Thyroid gland (tissue), 4 donors: ENCODE measurements around the gene BRCC3. TPM values are rescaled to one million over a fixed set of nuclear protein-coding genes. Genes with fewer than 3 reads are reported as not detected.

Source experiments
- DNase-seq, 2 donors: peaks; one replicate each; pipeline ENCODE4 v3.0.0-alpha.2; 2019
- H3K27ac ChIP-seq, 3 donors: fragments of 200-600 bp; sonication (generic); 1 replicate in 2 of 3; 2 replicates in 1 of 3; pipeline ENCODE4 v1.5.1; 2016 to 2019; ENCODE audit warnings: mild to moderate bottlenecking in 1 of 3, moderate library complexity in 1 of 3
- H3K27me3 ChIP-seq: fragments of 200-600 bp; sonication (generic); one replicate; pipeline ENCODE4 v1.5.1; 2019
- H3K36me3 ChIP-seq, 2 donors: fragments of 200-600 bp; sonication (generic); one replicate each; pipeline ENCODE4 v1.5.1; 2016 to 2019
- H3K4me1 ChIP-seq, 2 donors: fragments of 200-600 bp; sonication (generic); one replicate each; pipeline ENCODE4 v1.5.1; 2017 to 2019
- H3K4me3 ChIP-seq, 3 donors: fragments of 200-600 bp; sonication (generic); replicated peaks in 1 of 3; 1 replicate in 2 of 3; 2 replicates in 1 of 3; pipeline ENCODE4 v1.5.1; 2016; ENCODE audit warnings: mild to moderate bottlenecking in 1 of 3
- H3K9me3 ChIP-seq: fragments of 200-600 bp; sonication (generic); one replicate; pipeline ENCODE4 v1.5.1; 2017
- POLR2A ChIP-seq, 2 donors: fragments of 450-650 bp; IDR thresholded peaks; one replicate each; pipeline ENCODE4 v1.6.1; 2017; ENCODE audit warnings: antibody characterized with exemption in 2 of 2, mild to moderate bottlenecking in 2 of 2, moderate library complexity in 1 of 2
- WGBS, 2 donors: methylation state at CpG; one replicate each; pipeline ENCODE4 v1.1.5; 2017; 5-methylcytosine and 5-hydroxymethylcytosine counted together
- intact Hi-C: fragments of 100-400 bp; cut with DNase I; formaldehyde crosslinking; loops from one replicate; pipeline ENCODE4 v1.15.1; 2023
- total RNA-seq, 4 donors: library from RNA; depleted of rRNA; stranded (reverse); fragments of >200 nt; gene quantifications; one replicate each; pipeline ENCODE4 v1.2.3, GENCODE V29; 2016
- TF ChIP-seq, protein P1 (sequence below), 6 experiments: fragments of 200-600 bp in 3 of 6; fragments of 450-650 bp in 3 of 6; sonication (generic) in 3 of 6; IDR thresholded peaks; one replicate each; pipeline ENCODE4 v1.5.1; 2016 to 2019; ENCODE audit warnings: antibody characterized with exemption in 6 of 6, mild to moderate bottlenecking in 2 of 6, inconsistent platforms in 1 of 6, moderate library complexity in 1 of 6

The BRCC3 gene
- total RNA-seq, 4 donors from 2014 or later = 9.7 to 21.9 (median 18.0) TPM

- intact Hi-C loops = no loop called here
- Histone ChIP-seq H3K9me3 (no peaks in the 10 kb centered on the region), H3K27me3 (no peaks in the 10 kb centered on the region), H3K4me1 (peaks cover 0 to 10% of the 10 kb centered on the region in 2 donors), H3K36me3 (no peaks in the 10 kb centered on the region), H3K27ac (peak overlapping the region in 2 of 3 donors; percentile 22 to 45), H3K4me3 (no peak overlapping the region)
- TF ChIP-seq, protein P1, sequence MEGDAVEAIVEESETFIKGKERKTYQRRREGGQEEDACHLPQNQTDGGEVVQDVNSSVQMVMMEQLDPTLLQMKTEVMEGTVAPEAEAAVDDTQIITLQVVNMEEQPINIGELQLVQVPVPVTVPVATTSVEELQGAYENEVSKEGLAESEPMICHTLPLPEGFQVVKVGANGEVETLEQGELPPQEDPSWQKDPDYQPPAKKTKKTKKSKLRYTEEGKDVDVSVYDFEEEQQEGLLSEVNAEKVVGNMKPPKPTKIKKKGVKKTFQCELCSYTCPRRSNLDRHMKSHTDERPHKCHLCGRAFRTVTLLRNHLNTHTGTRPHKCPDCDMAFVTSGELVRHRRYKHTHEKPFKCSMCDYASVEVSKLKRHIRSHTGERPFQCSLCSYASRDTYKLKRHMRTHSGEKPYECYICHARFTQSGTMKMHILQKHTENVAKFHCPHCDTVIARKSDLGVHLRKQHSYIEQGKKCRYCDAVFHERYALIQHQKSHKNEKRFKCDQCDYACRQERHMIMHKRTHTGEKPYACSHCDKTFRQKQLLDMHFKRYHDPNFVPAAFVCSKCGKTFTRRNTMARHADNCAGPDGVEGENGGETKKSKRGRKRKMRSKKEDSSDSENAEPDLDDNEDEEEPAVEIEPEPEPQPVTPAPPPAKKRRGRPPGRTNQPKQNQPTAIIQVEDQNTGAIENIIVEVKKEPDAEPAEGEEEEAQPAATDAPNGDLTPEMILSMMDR (IDR thresholded peaks at IDR 0.05) = peak in 5 of 6 experiments; percentile 50 to 62 (median 60)
- TF ChIP-seq POLR2A (IDR thresholded peaks at IDR 0.05) = no peak
- WGBS, 2 donors = 10 to 24% methylated on average over 7 to 13 of the region's 25 CpGs
- DNase-seq = peak; percentile 50 to 61
Observed at GRCh38 chrX:155056877-155057792, 14.2 kb upstream of the BRCC3 start.

- H3K9me3 ChIP-seq = no peaks in the 10 kb centered on the region
- no peak overlapping the region for H3K27ac ChIP-seq
- TF ChIP-seq, protein P1 (IDR thresholded peaks at IDR 0.05) = no peak
- no peak for TF ChIP-seq POLR2A (IDR thresholded peaks at IDR 0.05)
- WGBS, 2 donors = 79 to 85% methylated on average over 4 of the region's 4 CpGs
- H3K27me3 ChIP-seq = no peaks in the 10 kb centered on the region
- no peaks in the 10 kb centered on the region for H3K36me3 ChIP-seq
- DNase-seq = no peak
- H3K4me3 ChIP-seq = no peak overlapping the region
- peaks cover 0 to 10% of the 10 kb centered on the region in 2 donors for H3K4me1 ChIP-seq
- intact Hi-C loops = no loop called here
Observed at GRCh38 chrX:155061760-155062159, 9.5 kb upstream of the BRCC3 start.

- 92 to 94% methylated on average over 8 of the region's 8 CpGs for WGBS, 2 donors
- no peak overlapping the region for H3K27ac ChIP-seq
- H3K9me3 ChIP-seq = no peaks in the 10 kb centered on the region
- no peak overlapping the region for H3K4me3 ChIP-seq
- intact Hi-C loops = no loop called here
- H3K36me3 ChIP-seq = no peaks in the 10 kb centered on the region
- no peaks in the 10 kb centered on the region for H3K4me1 ChIP-seq
- no peaks in the 10 kb centered on the region for H3K27me3 ChIP-seq
- TF ChIP-seq, protein P1 (IDR thresholded peaks at IDR 0.05) = no peak
- no peak for TF ChIP-seq POLR2A (IDR thresholded peaks at IDR 0.05)
- DNase-seq = no peak
Observed at GRCh38 chrX:155065035-155065734, 6.1 kb upstream of the BRCC3 start.

- Histone ChIP-seq H3K4me3 (no peak overlapping the region), H3K27ac (no peak overlapping the region), H3K27me3 (no peaks in the 10 kb centered on the region), H3K36me3 (no peaks in the 10 kb centered on the region), H3K9me3 (no peaks in the 10 kb centered on the region), H3K4me1 (no peaks in the 10 kb centered on the region)
- 92 to 100% methylated on average over 1 of the region's 1 CpG for WGBS, 2 donors
- DNase-seq = no peak
- TF ChIP-seq, protein P1 (IDR thresholded peaks at IDR 0.05) = no peak
- no peak for TF ChIP-seq POLR2A (IDR thresholded peaks at IDR 0.05)
- intact Hi-C loops = no loop called here
Observed at GRCh38 chrX:155068165-155068564, 3.1 kb upstream of the BRCC3 start.

DNA sequence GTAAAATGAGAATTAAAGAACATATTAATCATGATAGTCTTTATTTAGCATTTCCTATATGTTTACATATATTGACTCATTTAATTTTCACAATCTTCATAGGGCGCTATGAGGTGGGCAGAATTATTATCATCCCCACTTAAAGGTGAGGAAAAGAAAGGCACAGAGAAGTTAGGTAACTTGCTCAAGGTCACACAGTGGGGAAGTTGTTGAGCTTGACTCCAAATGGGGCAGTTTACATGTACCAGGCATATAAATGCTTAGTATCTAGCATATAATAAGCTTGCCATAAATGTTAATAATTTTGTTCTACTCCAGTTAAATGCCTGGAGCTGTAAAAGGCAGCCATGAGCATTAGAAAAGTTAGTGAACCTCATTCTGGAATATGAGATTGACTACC is 1.9 kb upstream of the BRCC3 start:
- no peak for DNase-seq
- no peak overlapping the region for H3K27ac ChIP-seq
- intact Hi-C loops = no loop called here
- TF ChIP-seq, protein P1 (IDR thresholded peaks at IDR 0.05) = no peak
- no peak for TF ChIP-seq POLR2A (IDR thresholded peaks at IDR 0.05)
- no peaks in the 10 kb centered on the region for H3K27me3 ChIP-seq
- H3K9me3 ChIP-seq = no peaks in the 10 kb centered on the region
- no peaks in the 10 kb centered on the region for H3K4me1 ChIP-seq
- no peaks in the 10 kb centered on the region for H3K36me3 ChIP-seq
- H3K4me3 ChIP-seq = no peak overlapping the region
- WGBS, 2 donors = 95 to 96% methylated on average over 1 of the region's 1 CpG
